Endodermal cell (in vitro differentiated cells): ENCODE data around the gene OR51D1. TPM values are rescaled to one million over a fixed set of nuclear protein-coding genes. Genes with fewer than 3 reads are reported as not detected.

Source experiments
- DNase-seq: peaks from one replicate; pipeline ENCODE4 v3.0.0-alpha.2; 2017
- H3K27ac ChIP-seq: 2 replicates; pipeline ENCODE4 v1.5.1; 2013; ENCODE audit warnings: mild to moderate bottlenecking, low read depth, low read length, moderate library complexity
- H3K27me3 ChIP-seq: 2 replicates; pipeline ENCODE4 v1.6.1; 2013; ENCODE audit warnings: mild to moderate bottlenecking, low read length, moderate library complexity; ENCODE audit not compliant: insufficient read depth, control insufficient read depth, poor library complexity, severe bottlenecking
- H3K36me3 ChIP-seq: 2 replicates; pipeline ENCODE4 v1.7.0; 2013; ENCODE audit warnings: mild to moderate bottlenecking, low read length, moderate library complexity; ENCODE audit not compliant: control insufficient read depth, insufficient read depth
- H3K4me1 ChIP-seq: one replicate; pipeline ENCODE4 v1.7.0; 2013; ENCODE audit warnings: low read length; ENCODE audit not compliant: control insufficient read depth, insufficient read depth
- H3K4me3 ChIP-seq: 2 replicates; pipeline ENCODE4 v1.5.1; 2013; ENCODE audit warnings: mild to moderate bottlenecking, low read length, moderate library complexity
- H3K9ac ChIP-seq: 2 replicates; pipeline ENCODE4 v1.6.1; 2013; ENCODE audit warnings: mild to moderate bottlenecking, low read length, moderate library complexity; ENCODE audit not compliant: poor library complexity, severe bottlenecking; ENCODE audit errors: extremely low read depth
- H3K9me3 ChIP-seq: 2 replicates; pipeline ENCODE4 v1.6.1; 2013; ENCODE audit warnings: mild to moderate bottlenecking, low read length, moderate library complexity; ENCODE audit not compliant: control insufficient read depth
- H3K27ac Mint-ChIP-seq: 2 replicates; pipeline ENCODE4 v1.8.0; 2020; ENCODE audit warnings: mixed read lengths
- H3K27me3 Mint-ChIP-seq: 2 replicates; pipeline ENCODE4 v1.8.0; 2021; ENCODE audit warnings: mild to moderate bottlenecking, mixed read lengths; ENCODE audit not compliant: insufficient read depth
- H3K36me3 Mint-ChIP-seq: 2 replicates; pipeline ENCODE4 v1.8.0; 2020; ENCODE audit warnings: low read depth, mixed read lengths
- H3K4me1 Mint-ChIP-seq: 2 replicates; pipeline ENCODE4 v1.8.0; 2020; ENCODE audit warnings: mixed read lengths
- H3K4me3 Mint-ChIP-seq: 2 replicates; pipeline ENCODE4 v1.8.0; 2020; ENCODE audit warnings: mild to moderate bottlenecking, moderate library complexity, mixed read lengths
- H3K9me3 Mint-ChIP-seq: 2 replicates; pipeline ENCODE4 v1.8.0; 2020; ENCODE audit warnings: mild to moderate bottlenecking, mixed read lengths
- WGBS, 2 experiments: methylation state at CpG; one replicate each; pipeline versions ENCODE4 v1.1.5 to v1.1.7; 2013; ENCODE audit warnings: missing lambda C conversion rate in 2 of 2, mixed read lengths in 1 of 2; ENCODE audit not compliant: insufficient coverage in 1 of 2, insufficient read length in 1 of 2; 5-methylcytosine and 5-hydroxymethylcytosine counted together
- total RNA-seq, 2 donors: library from RNA; stranded (reverse); fragmentation: NEBNext Ultra II Directional in 1 of 2; extraction: Animal tissue kit (Norgen Biotek cat#: 25700) in 1 of 2; gene quantifications; 2 replicates in 1 of 2; 3 replicates in 1 of 2; pipeline ENCODE4 v1.2.1, GENCODE V29; 2021
- TF ChIP-seq, protein P1 (sequence below): fragments of 200-600 bp; sonication (generic); conservative IDR thresholded peaks from 2 replicates; pipeline ENCODE4 v1.5.0; 2021; ENCODE audit warnings: antibody characterized with exemption, mild to moderate bottlenecking

The OR51D1 gene
- total RNA-seq, 2 donors from 2014 or later, result not detected

DNA sequence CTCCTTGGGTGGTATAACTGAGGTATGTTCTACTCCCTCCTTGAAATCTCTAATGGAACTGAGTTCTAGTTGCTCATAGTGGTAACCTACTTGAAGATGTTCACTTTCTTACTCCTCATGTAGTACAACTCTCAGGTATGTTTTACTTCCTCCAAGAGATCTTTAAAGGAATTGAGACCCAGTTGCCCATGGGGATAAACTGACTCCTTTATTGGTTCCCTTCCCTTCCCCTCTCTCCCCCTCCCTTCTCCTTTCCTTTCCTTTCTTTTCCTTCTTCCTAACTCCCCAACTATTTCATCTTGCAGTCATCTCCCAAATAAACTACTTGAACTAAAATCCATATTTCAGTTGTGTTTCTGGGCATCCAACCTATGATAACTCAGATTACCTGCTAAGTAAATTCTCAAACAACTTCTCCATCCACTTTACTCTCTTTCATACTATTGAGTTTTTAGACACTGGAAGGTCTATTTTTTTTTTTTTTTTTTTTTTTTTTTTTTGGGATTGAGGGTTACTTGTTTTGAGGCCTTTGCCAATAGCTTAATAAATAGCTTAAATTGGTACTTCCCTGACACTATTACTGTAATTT is 21.3 kb upstream of the OR51D1 start:
- Histone ChIP-seq H3K27me3 (peaks cover 30% of the 10 kb centered on the region), H3K9ac (no peak overlapping the region), H3K27ac (no peak overlapping the region), H3K36me3 (no peaks in the 10 kb centered on the region), H3K4me3 (no peak overlapping the region), H3K9me3 (no peaks in the 10 kb centered on the region), H3K4me1 (no peaks in the 10 kb centered on the region)
- H3K4me3 Mint-ChIP-seq, result no peak overlapping the region
- no peak overlapping the region for H3K27ac Mint-ChIP-seq
- H3K36me3 Mint-ChIP-seq, result no peaks in the 10 kb centered on the region
- H3K9me3 Mint-ChIP-seq, result no peaks in the 10 kb centered on the region
- TF ChIP-seq, protein P1, sequence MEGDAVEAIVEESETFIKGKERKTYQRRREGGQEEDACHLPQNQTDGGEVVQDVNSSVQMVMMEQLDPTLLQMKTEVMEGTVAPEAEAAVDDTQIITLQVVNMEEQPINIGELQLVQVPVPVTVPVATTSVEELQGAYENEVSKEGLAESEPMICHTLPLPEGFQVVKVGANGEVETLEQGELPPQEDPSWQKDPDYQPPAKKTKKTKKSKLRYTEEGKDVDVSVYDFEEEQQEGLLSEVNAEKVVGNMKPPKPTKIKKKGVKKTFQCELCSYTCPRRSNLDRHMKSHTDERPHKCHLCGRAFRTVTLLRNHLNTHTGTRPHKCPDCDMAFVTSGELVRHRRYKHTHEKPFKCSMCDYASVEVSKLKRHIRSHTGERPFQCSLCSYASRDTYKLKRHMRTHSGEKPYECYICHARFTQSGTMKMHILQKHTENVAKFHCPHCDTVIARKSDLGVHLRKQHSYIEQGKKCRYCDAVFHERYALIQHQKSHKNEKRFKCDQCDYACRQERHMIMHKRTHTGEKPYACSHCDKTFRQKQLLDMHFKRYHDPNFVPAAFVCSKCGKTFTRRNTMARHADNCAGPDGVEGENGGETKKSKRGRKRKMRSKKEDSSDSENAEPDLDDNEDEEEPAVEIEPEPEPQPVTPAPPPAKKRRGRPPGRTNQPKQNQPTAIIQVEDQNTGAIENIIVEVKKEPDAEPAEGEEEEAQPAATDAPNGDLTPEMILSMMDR, result no peak
- no peak for DNase-seq
- no peaks in the 10 kb centered on the region for H3K4me1 Mint-ChIP-seq
- H3K27me3 Mint-ChIP-seq, result peaks cover 10% of the 10 kb centered on the region

- Histone ChIP-seq H3K9ac (no peak overlapping the region), H3K27me3 (peaks cover 15% of the 10 kb centered on the region), H3K9me3 (no peaks in the 10 kb centered on the region), H3K4me3 (no peak overlapping the region), H3K4me1 (no peaks in the 10 kb centered on the region), H3K36me3 (no peaks in the 10 kb centered on the region), H3K27ac (no peak overlapping the region)
- Mint-ChIP-seq H3K4me3 (no peak overlapping the region), H3K9me3 (no peaks in the 10 kb centered on the region), H3K27ac (no peak overlapping the region), H3K4me1 (no peaks in the 10 kb centered on the region), H3K27me3 (no peaks in the 10 kb centered on the region), H3K36me3 (no peaks in the 10 kb centered on the region)
- DNase-seq, result no peak
- 92 to 96% methylated on average over 8 of the region's 9 CpGs for WGBS, 2 experiments
- TF ChIP-seq, protein P1, result no peak
Observed at GRCh38 chr11:4619514-4619913, 17.8 kb upstream of the OR51D1 start.

GRCh38 chr11:4626207-4627099 is 10.8 kb upstream of the OR51D1 start:
- H3K27me3 ChIP-seq, result no peaks in the 10 kb centered on the region
- Mint-ChIP-seq H3K4me3 (no peak overlapping the region), H3K27me3 (no peaks in the 10 kb centered on the region), H3K4me1 (peaks cover 9% of the 10 kb centered on the region), H3K36me3 (no peaks in the 10 kb centered on the region), H3K9me3 (peaks cover 2% of the 10 kb centered on the region), H3K27ac (no peak overlapping the region)
- WGBS, 2 experiments, result 45 to 49% methylated on average over 11 to 15 of the region's 15 CpGs
- TF ChIP-seq, protein P1, result peak; percentile 88
- no peaks in the 10 kb centered on the region for H3K36me3 ChIP-seq
- H3K9ac ChIP-seq, result no peak overlapping the region
- no peaks in the 10 kb centered on the region for H3K4me1 ChIP-seq
- no peak overlapping the region for H3K4me3 ChIP-seq
- H3K27ac ChIP-seq, result no peak overlapping the region
- DNase-seq, result peak; percentile 92
- no peaks in the 10 kb centered on the region for H3K9me3 ChIP-seq
